MCF 10A (cell line): ENCODE results near the gene EWSR1. TPM values are rescaled to one million over a fixed set of nuclear protein-coding genes. Genes with fewer than 3 reads are reported as not detected.

Experiments
- BruUV-seq: library from RNA; stranded (reverse); fragments of 400-500 nt; replicated peaks from 2 replicates; lab custom pipeline; 2021; lab: Mats Ljungman, UMichigan
- CTCF ChIA-PET: fragments of 300-600 bp; sonication (Branson Sonifier 250); formaldehyde crosslinking; extraction: SDS; loops from one replicate; lab custom pipeline; 2021; ENCODE audit warnings: antibody characterized with exemption, inconsistent platforms; lab: Yijun Ruan, JAX
- POLR2A ChIA-PET: fragments of 300-600, 350-650 bp; sonication (Branson Sonifier 250); formaldehyde crosslinking; extraction: SDS; loops from one replicate; lab custom pipeline; 2020; ENCODE audit warnings: antibody characterized with exemption, inconsistent platforms; lab: Yijun Ruan, JAX
- DNase-seq: peaks from one replicate; pipeline ENCODE4 v3.0.0-alpha.2; 2018; ENCODE audit not compliant: unreplicated experiment
- H3K27ac Mint-ChIP-seq: one replicate; pipeline ENCODE4 v1.8.0; 2022; ENCODE audit warnings: mild to moderate bottlenecking, low read depth, mixed read lengths; ENCODE audit not compliant: unreplicated experiment
- H3K27me3 Mint-ChIP-seq: one replicate; pipeline ENCODE4 v1.8.0; 2022; ENCODE audit warnings: mixed read lengths; ENCODE audit not compliant: insufficient read depth, unreplicated experiment
- H3K36me3 Mint-ChIP-seq: one replicate; pipeline ENCODE4 v1.8.0; 2022; ENCODE audit warnings: mild to moderate bottlenecking, moderate library complexity, mixed read lengths; ENCODE audit not compliant: insufficient read depth, unreplicated experiment
- H3K4me1 Mint-ChIP-seq: one replicate; pipeline ENCODE4 v1.8.0; 2022; ENCODE audit warnings: mixed read lengths; ENCODE audit not compliant: insufficient read depth, unreplicated experiment
- H3K4me3 Mint-ChIP-seq: one replicate; pipeline ENCODE4 v1.8.0; 2022; ENCODE audit warnings: mild to moderate bottlenecking, moderate library complexity, mixed read lengths; ENCODE audit not compliant: unreplicated experiment
- H3K9me3 Mint-ChIP-seq: one replicate; pipeline ENCODE4 v1.8.0; 2022; ENCODE audit warnings: mixed read lengths; ENCODE audit not compliant: unreplicated experiment
- intact Hi-C: fragments of 100-400 bp; cut with micrococcal nuclease; formaldehyde crosslinking; loops from 2 replicates; pipeline ENCODE4 v1.14.1; 2022
- total RNA-seq: library from RNA; stranded (reverse); gene quantifications from 2 replicates; pipeline ENCODE4 v1.2.3, GENCODE V29; 2022
- TF ChIP-seq, protein P1 (sequence below): fragments of 200-600 bp; IDR thresholded peaks from one replicate; pipeline ENCODE4 v1.8.0; 2022; ENCODE audit warnings: antibody characterized with exemption, mild to moderate bottlenecking; ENCODE audit not compliant: unreplicated experiment

EWSR1 gene
- total RNA-seq, 1 experiment from 2014 or later = 486 TPM

DNA sequence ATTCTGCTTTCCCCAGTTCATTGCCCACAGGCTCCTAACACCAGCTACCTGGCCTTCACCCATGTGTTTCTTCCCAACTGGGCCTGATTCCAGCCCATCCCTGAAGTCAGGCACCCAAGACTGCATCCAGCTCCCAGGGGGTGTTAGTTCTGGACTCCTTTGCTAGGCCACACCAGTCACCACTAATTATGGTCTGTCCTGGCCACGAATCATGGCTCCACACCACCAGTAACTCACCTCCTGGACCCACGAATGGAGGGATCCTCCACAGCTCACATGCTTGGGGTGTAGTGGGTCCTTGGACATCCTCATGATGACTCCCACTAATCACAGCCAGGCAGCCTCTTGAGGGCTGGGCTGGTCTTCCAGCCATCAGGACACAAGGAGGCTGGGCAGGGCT is 51.0 kb downstream of the EWSR1 start:
- TF ChIP-seq, protein P1, sequence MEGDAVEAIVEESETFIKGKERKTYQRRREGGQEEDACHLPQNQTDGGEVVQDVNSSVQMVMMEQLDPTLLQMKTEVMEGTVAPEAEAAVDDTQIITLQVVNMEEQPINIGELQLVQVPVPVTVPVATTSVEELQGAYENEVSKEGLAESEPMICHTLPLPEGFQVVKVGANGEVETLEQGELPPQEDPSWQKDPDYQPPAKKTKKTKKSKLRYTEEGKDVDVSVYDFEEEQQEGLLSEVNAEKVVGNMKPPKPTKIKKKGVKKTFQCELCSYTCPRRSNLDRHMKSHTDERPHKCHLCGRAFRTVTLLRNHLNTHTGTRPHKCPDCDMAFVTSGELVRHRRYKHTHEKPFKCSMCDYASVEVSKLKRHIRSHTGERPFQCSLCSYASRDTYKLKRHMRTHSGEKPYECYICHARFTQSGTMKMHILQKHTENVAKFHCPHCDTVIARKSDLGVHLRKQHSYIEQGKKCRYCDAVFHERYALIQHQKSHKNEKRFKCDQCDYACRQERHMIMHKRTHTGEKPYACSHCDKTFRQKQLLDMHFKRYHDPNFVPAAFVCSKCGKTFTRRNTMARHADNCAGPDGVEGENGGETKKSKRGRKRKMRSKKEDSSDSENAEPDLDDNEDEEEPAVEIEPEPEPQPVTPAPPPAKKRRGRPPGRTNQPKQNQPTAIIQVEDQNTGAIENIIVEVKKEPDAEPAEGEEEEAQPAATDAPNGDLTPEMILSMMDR = no peak
- H3K4me3 Mint-ChIP-seq = no peak overlapping the region
- CTCF ChIA-PET = interaction anchor here (0.7 kb wide), 1 partner anchor 20 kb away, joined by 3 read pairs; no protein-coding TSS in a partner anchor
- no peaks in the 10 kb centered on the region for H3K36me3 Mint-ChIP-seq
- no peak for DNase-seq
- H3K4me1 Mint-ChIP-seq = peaks cover 5% of the 10 kb centered on the region
- no peaks in the 10 kb centered on the region for H3K9me3 Mint-ChIP-seq
- POLR2A ChIA-PET = interaction anchor here (0.8 kb wide), 1 partner anchor 32 kb away, joined by 4 read pairs; no protein-coding TSS in a partner anchor
- BruUV-seq = no TSS peak
- no peak overlapping the region for H3K27ac Mint-ChIP-seq
- intact Hi-C loops = no loop called here
- peaks cover 22% of the 10 kb centered on the region for H3K27me3 Mint-ChIP-seq

DNA sequence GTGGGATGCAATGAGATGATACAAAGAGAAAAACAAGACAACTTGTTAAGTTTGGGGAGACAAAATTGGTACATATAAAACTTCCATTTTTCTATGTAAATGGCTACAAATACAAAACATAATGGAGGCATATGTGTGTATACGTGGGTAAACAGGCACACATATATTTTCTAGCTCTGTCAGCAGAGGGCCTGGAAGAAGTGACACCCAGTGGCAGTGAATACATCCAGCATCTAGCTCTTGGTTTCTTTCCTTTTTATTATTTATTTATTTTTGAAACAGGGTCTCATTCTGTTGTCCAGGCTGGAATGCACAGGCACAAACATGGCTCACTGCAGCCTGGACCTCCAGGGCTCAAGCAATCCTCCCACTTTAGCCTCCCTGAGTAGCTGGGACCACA is 52.5 kb downstream of the EWSR1 start:
- no peak for DNase-seq
- ChIA-PET CTCF (interaction anchor here (0.6 to 0.9 kb wide), 3 partner anchors 15 to 31 kb away, joined by 3 to 4 read pairs (median 4); no protein-coding TSS in a partner anchor), POLR2A (interaction anchor here (0.9 to 2.3 kb wide), 3 partner anchors 9 to 14 kb away, joined by 4 to 10 read pairs (median 4); partner anchors contain the start of gene GAS2L1)
- H3K4me3 Mint-ChIP-seq = no peak overlapping the region
- TF ChIP-seq, protein P1 = no peak
- H3K27ac Mint-ChIP-seq = no peak overlapping the region
- intact Hi-C loops = no loop called here
- no peaks in the 10 kb centered on the region for H3K4me1 Mint-ChIP-seq
- no peaks in the 10 kb centered on the region for H3K9me3 Mint-ChIP-seq
- peaks cover 3% of the 10 kb centered on the region for H3K36me3 Mint-ChIP-seq
- H3K27me3 Mint-ChIP-seq = peaks cover 12% of the 10 kb centered on the region
- BruUV-seq = no TSS peak

DNA sequence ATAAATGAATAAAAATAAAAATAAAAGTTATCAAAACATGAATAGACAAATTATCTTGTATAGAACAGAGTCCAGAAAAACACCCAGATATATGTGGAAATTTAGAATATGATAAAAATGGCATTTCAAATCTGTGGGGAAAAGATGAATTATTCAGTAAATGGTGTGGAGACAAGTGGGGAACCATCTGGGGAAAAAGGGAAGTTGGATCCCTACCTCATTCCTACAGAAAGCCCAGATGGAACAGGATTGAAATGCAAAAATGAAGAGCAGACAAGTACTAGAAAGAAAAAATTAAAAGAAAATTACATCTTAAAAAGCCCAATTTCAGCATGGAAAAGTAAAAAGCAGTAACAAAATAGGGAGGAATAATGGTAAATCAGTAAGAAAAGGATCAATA is 55.6 kb downstream of the EWSR1 start:
- Mint-ChIP-seq H3K9me3 (no peaks in the 10 kb centered on the region), H3K4me3 (no peak overlapping the region), H3K27me3 (no peaks in the 10 kb centered on the region), H3K4me1 (peaks cover 1% of the 10 kb centered on the region), H3K36me3 (peaks cover 18% of the 10 kb centered on the region), H3K27ac (no peak overlapping the region)
- POLR2A ChIA-PET = no interaction called here
- intact Hi-C loops = no loop called here
- CTCF ChIA-PET = no interaction called here
- BruUV-seq = no TSS peak
- DNase-seq = no peak
- TF ChIP-seq, protein P1 = no peak

DNA sequence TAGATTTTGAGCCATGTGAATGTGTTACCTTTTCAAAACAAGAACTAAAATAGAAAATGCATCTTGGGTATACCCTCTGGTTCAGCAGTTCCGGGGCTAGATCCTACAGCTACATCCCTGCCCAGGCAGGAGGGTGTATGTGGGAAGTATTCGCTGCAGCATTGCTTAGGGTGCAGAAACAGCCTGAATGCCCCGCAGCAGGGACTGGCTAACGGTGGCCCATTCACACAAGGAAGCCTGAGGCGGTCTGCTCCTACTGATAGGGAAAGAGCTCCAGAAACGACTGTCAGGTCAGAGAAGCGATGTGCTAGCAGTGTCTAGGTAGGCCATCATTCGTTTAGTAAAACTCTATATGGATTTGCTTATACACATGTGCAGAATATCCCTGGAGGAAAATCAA is 57.3 kb downstream of the EWSR1 start:
- ChIA-PET POLR2A (no interaction called here), CTCF (interaction anchor here (0.7 kb wide), 1 partner anchor 849 kb away, joined by 3 read pairs; no protein-coding TSS in a partner anchor)
- BruUV-seq = TSS peak; percentile 20
- Mint-ChIP-seq H3K36me3 (peaks cover 30% of the 10 kb centered on the region), H3K4me1 (peaks cover 5% of the 10 kb centered on the region), H3K9me3 (no peaks in the 10 kb centered on the region), H3K4me3 (no peak overlapping the region), H3K27me3 (no peaks in the 10 kb centered on the region), H3K27ac (no peak overlapping the region)
- intact Hi-C loops = no loop called here
- no peak for DNase-seq
- TF ChIP-seq, protein P1 = no peak
